HS-27A (cell line): ENCODE results near the gene HNRNPUL2.
A peak's percentile ranks its signal among the peaks of the same experiment; 100 is the strongest.

ENCODE experiments used
- DNase-seq: peaks from one replicate; pipeline ENCODE4 v3.0.0-alpha.2; 2012; ENCODE audit warnings: low read depth, missing footprints

HNRNPUL2 gene

DNA sequence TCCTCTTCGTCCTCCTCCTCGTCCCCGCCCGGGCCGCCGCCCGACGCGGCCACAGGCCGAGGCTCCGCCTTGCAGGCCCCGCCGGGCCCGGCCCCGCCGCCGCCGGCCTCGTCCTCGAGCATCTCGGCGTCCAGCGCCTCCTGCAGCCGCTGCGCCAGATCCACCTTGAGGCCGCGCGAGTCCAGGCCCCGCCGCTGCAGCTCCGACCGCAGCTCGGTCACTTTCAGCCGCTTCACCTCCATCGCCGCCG, 417 bp downstream of the HNRNPUL2 start:
- DNase-seq: no peak

DNA sequence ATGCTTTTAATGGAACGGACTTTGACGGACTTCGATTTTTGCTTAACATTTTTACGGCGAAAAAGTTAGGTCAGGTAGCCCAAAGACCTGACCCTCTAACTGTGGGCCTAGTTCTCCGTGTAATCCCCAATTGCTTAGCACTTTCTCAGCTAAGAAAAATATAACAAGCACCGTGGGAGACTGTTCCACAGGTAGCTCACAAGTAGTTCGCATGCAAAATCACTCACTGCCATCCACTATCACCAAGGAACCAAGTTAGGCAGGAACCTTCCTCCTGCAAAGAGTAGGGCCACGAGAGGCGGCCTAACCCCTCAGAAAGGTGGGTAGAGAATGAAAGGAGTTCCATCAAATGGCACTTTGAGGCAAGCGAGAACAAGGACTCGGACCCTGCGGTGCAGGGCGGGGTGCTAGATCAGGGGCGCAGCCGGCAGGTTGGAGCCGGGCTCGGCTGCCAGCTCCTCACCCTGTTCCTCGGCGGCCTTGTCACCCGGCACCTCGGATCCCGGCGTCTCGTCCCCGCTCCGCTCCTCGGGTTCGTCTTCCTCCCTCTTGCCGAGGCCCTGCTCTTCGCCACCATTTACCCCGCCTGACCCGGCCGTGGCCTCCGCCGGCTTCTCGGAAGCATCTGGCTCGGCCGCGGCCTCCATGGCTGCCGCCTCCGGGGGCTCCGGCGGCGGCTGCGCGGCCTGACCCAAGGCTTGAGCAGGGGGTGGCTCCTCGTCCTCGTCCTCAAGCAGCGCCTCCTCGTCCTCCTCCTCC, 922 bp downstream of the HNRNPUL2 start:
- no peak for DNase-seq

DNA sequence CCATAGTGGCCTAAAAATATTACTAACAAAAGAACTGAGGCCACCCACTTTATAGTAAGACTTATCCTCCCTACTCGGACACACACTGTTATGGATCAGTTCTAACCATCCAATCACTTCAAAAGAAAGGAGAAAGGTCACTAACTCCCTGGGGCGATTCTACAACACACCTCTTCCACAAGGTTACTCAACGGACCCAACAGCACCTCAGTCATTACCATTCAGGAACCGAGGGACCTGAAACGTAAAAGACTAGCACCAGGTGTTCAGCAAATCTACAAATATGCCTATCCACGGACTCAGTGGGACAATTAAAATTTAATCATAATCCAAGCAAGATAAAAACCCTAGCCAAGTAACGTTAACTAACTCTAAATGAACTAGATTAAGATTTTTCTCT, 1.6 kb downstream of the HNRNPUL2 start:
- DNase-seq: no peak

DNA sequence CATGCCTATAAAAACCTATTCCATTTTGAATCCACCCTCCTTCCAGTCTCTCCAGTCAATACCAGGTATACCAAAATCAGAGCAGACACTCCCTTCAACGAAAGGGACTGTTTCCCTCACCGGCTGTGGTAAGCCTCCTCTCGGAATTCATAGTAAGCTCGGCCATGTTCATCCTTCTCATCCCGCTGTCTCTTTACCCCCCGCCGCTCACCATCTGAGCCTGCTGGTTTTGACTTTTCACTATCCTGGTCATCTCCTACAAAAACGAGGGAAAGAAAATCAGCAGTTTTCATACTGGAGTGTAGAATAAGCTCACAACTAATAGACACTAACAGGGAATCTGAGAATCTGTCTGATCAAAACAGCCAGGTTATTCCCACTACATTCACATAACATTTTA, 3.1 kb downstream of the HNRNPUL2 start:
- no peak for DNase-seq

DNA sequence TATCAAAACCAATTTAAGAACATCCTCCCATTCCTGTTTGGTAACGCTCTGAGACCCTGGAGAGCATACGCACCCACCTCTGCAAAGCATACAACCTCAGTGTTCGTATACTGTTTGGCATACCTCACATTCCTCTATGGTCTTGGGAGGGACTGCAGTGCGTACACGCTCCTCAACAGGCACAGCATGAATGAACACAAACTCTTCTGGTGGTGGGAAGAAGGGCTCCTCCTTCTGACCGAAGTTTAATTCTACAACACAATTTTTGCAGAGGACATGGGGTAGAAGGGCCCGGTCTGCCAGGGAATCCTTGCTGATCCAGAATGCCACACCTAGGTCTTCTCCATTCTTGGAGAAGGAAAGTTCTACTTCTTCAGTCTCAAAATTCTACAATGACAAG, 5.3 kb downstream of the HNRNPUL2 start:
- DNase-seq: no peak

DNA sequence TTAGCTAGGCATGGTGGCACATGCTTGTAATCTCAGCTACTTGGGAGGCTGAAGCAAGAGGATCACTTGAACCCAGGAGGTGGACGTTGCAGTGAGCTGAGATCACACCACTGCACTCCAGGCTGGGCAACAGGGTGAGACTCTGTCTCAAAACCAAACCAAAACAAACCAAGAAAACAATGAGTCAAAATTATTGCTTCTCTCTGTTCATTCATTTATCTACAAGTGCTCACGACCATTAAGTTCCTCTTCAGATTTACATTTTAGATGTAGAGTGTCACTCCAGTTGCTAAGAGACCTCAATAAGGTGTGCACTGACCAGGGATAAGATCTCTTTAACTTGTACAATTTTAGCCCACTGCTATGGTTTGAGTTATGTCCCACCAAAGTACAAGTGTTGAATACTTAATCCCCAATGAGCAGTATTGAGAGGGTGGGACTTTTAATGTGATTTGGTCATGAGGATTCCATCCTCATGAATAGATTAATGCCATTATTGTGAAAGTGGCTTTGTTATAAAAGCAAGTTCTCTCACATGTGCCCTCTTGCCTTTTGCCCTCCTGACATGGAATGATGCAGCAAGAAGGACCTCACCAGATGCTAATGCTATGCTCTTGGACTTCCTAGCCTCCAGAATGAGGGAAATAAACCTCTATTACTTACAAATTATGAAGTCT, 7.8 kb downstream of the HNRNPUL2 start:
- DNase-seq: no peak

DNA sequence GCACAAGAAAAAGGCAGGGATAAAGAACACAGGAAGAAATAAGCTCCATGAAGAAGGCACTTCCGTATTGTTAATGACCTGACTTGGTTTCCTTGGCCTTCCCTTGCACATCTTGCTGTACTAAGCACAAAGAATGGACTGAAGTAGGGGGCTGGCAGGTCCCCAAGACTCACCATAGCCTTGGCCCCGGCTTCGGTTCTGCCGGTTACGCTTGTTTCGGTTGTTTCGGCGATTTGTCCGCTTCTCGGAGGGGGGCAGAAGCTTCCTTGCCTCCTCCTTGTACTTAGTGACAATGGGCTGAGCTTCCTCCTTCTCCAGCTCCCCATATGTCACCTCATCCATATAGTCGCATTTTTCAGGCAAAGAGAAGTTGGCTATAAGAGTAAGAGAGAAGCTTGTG, 10.4 kb downstream of the HNRNPUL2 start:
- no peak for DNase-seq

DNA sequence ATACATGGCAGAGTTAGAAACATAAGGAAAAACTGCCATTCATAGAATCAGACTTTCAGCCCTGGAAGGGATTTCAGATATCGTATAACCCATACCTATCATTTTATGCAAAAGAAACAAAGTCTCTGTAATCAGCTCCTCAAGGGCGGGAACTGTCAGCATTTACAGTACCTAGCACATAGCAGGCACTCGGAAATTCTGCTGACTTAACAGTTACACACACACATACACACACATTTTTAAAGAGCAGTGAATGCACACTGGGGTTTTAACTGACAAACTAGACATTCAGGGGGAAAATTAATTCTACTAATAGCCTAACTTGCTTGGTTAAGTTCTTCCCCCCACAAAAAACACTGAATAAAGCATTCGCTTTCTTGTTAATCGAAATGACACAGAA, 11.1 kb downstream of the HNRNPUL2 start:
- DNase-seq: no peak

DNA sequence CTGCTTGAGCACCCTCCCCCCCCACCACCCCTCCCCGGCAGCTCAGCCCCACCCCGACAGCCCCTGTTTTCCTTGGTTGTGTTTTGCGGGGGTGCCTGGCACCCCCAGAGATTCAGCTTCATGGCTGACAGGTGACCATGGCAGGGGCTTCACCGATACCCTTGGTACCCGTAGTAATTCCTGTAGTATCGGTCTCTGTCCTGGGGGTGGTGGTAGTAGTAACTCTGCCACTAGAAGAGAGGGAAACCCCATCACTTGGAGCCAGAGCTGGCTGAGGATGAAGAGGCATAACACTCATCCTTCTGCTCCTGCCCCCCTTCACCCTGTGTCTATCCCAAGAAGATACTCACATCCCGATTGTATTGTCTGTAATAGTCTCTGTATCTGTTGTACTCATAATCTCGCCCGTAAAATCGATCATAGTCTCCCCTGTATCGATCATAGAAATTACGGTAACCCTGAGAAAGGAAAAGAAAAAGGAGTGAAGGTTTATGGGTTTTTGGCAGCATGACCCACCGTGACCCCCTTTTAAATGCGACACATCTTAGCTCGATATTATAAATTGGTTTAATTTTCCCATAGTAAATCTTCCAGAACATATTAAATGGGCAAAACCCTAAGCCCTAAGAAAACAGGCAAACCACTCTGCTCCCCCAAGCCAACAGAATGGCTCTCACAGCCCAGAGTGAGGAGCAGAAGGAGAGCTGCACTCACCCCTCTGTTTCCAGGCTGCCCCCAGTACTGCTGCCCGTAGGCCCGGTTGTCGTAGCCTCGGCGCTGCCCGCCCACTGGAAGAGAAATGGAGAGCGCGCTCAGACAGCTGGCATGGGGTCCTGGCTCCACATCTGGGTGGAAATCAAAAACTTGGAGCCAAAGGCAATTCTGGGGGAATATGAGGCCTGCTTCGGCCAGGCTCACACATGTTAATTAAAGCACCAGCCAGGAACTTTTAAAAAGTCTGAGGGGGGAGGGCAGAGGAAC, 11.8 kb downstream of the HNRNPUL2 start:
- DNase-seq: no peak

DNA sequence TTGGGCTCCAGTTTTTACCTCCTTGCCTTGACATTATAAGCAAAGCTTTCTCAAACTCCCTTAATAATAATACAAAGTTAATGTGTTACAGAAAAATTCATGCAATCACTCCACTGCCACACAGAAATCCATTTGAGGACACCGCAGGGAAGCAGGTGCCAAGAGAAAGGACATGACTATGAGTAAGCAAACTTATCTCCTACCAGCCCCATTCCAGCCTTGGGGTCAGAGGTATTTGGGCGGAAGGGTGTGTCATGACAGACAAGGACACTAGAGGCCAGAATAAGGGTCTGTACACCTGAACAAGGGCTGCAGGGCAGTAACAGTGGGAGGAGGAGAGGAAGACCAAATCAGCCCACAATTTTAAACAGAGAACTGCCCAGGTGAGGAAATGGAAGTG, 13.9 kb downstream of the HNRNPUL2 start:
- no peak for DNase-seq

DNA sequence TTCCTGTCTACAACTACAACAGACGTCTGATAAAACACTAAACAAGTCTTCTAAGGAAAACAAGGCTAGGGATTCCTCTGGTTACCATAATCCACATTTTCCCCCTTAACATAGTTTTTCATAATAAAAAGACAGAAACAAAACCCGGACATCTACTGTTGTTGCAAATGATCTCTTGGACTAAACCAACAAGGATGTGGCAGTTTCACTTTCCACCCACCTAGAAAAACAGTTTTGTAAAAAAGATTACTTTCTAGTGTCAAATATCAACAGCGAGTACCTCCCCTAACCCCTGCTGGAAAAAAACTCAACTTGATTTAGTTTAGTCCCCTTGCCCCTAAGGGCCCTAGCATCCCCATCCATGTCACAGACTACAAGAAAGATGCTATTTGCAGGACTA, 14.4 kb downstream of the HNRNPUL2 start:
- DNase-seq: no peak

DNA sequence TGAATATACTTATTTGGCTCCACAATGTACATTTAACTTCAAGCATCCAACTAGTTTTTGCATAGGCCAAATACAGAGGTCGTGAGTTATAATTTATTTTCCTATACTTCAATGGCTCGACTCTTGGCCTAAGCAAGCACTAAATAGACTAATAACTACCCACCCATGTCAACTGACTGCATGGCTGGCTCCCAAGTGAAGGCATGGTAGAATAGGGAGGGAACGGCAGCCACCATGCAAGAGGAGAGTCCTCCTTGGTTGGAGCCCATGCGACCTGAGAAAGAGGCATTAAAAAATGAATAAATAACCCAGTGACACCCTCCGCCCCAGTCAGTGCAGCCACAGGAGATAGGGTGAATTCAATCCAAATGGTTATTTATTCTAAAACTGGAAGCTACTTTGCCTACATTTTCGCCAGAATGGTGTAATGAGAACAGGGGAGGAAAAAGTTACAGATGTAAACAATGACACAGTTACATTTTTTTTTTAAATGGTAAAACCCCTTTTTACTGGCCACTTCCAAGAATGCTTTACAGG, 14.9 kb downstream of the HNRNPUL2 start:
- no peak for DNase-seq

DNA sequence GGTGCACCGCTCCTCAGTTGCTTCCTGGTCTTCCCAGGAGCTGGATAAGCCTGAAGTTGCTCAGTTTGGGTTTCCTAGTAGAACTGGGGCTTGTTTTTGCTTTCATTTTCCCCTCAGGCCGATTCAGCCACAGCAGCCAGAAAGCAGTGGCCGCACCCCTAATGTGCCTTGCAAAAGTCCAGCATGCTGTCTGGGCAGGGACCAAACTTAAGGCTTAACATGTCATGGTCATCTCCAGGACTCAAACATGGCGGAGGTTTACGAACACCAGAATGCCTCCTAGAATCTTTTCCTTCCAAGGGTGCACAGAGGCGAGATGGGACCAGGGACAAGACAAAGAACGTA, 17.3 kb downstream of the HNRNPUL2 start:
- DNase-seq: no peak

DNA sequence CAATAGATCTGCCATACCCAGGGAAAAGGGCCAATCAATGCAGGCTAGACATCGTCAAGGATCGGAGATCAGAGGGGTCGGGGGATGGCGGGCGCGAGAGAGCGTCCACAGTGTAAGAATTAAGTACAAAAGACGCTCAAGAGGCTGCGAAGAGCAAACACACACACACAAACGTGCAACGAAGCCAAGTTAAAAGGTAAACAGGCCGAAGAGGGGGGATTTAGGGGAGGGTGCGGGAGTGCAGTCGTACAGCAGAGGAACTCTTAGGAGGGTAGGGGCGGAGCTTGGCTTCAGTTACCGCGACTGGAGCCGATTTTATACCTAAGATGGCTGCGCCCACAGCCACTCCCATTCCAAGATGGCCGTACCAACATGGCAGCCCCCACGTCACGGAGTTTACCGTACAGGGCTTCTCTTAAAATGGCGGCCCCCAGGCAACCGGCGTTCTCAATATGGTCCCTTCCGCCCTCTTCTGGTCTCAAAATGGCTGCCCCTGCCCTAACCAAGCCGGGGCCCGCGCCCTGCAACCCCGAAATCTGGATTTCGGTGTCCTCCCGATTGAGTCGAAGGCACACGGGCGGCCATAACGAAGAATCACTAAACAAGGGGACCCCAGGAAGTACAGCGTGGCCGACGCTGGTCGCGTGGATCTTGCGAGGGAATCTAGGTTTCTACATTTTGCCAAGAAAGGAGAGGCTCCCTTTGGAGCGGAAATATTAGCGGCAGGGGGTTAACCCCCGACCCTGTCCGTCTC, 17.8 kb downstream of the HNRNPUL2 start:
- no peak for DNase-seq

DNA sequence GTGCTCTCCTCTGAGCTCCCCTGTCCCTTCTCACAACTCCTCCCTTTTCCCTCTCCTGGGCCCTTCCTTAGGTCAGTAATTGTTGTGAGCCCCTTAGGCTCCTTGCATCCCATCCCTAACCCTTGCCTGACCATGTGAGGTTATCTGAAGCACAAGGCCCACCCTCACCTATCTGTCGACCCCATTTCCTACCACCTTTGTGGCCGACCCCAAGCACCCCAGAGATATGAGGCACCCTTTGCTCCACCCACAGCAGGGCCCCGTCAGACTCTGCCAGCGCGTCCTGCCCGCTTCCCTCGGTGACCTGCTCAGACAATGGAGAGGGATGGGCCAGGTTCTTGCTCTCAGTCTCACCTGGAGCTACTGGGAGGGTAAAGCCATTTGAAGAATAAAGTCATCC, 18.5 kb downstream of the HNRNPUL2 start:
- DNase-seq: no peak

DNA sequence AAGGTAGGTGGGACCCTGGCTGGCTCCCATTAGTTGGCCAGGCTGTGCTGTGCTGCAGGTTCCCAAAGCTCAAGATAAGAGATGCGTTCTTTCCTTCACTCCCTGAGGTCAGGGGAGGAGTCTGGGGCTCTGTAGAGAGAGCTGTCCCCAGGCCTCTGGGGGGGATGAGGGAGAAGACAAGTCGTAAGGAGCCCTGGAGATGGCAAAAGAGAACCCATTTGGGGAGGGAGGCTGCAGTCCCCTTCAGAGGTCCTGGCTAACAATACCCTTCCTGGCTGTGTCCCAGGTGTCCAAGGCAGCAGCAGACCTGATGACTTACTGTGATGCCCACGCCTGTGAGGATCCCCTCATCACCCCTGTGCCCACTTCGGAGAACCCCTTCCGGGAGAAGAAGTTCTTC, 18.9 kb downstream of the HNRNPUL2 start:
- no peak for DNase-seq

DNA sequence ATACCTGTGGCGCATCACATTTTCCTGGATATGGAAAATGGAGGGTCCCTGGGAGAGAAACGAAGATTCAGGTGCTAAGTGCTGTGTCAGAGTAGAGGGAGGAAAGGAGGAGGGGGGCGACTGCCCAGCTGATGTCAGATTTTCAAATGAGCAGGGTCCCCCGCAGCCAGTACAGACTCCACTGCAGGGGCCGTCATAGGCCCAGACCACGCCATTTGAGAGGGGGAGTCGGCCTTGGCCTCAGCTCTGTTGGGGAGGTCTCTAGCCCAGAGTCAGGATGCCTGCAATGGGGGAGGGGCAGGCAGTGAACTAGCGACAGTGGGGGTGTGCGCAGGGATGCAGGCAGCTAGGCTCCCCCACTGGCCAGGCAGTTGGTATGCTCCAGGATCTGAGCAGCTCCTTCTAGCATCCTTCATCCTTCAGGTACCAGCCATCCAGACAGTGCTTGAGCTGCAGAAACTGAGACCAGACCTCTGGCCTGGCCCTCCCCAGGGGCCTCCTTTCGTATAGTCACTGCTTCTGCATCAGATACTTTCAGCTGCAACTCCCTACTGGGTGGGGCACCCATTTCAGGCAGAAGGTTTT, 19.9 kb downstream of the HNRNPUL2 start, which contains the start of the genes BSCL2 and GNG3:
Gene BSCL2 (minus strand): TSS at position 148 of the 585 bp plus-strand sequence. CDS start 229 bp downstream, outside the sequence.
Gene GNG3 (plus strand): TSS at position 400 of the 585 bp plus-strand sequence. CDS start 620 bp downstream, outside the sequence.
- no peak for DNase-seq

DNA sequence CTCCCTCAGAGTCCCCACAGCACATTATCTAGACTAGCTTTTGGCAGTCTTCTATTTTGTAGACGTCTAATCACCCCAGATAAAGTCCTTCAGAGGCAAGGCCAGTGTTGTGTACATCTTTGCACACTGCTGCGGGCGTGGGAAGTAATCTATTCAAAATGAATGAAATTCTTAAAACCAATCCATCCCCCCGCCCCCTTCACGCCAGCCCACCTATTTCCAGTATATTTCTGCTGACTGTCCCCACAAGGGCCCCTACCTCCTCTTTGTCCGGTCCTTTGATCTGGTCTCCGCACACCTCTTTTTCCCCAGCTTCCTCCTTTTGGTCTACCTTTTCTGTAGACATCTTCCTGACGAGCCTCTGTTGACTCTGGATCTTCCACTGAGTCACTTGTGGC, 20.4 kb downstream of the HNRNPUL2 start:
- no peak for DNase-seq

DNA sequence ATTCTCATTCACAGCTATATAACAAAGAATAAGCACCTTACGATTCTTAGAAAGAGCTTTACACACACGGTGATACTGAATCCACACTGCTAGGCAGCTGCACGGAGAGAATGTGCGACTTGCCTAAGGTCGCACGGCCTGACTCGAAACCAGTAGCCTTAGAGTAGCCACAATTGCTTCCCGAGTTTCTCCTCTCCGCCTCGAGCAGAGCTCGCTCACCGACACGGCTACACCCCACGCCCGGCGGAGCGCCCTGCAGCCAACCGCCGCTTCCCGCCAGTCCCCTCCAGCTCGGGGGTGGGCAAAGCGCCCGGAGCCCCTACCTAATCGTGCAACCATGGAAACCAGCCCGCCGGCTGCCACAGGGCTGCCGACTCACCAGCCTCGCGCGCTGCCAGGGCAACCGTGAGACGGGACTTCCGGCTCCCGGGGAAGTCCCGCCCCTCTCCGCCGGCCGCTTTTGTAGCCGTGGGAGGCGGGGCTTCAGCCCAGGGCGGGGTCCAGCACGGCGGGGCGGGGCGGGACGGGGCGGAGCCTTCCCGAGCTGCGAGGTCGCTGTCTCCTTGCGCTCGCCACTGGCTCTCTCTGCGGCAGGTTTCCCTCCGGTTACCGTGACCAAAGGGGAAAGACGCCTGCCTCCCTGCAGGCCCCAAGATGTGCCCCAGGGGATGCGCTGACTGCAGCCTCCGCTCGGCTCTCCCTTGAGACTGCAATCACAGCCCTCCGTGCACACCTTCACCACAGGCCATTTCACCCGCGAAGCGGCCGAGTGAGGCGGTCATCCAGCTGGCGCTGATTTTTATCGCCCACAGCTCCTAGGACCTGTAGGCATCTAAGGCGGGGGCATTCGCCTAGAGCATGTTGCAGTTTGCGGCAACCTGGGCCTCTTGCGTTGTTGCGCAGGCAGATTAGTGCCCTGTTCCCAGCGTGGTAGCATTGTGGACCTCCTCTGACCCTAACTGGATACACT, 21.1 kb downstream of the HNRNPUL2 start:
- peak; percentile 60 for DNase-seq

DNA sequence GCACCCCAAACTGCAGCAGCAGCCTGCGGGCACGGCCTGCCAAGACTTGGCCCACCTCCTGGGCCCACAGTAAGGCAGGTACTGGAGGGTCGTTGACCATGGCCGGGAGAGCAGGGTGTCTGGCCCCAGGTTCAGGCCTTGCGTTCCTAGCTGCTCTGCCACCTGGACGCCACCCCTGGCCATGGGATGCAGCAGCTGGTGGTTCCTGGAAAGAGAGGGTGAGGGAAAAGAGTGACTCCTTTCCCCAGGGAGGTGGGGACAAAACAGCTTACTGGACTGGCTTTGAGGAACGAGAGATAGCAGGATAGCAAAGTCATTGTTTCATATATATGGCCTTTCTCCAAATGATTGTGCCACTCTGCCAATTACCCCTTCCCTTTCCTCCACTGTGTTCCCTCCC, 21.8 kb downstream of the HNRNPUL2 start:
- no peak for DNase-seq
